GM12873 (cell line): ENCODE results near the gene LRP1-AS.

ENCODE experiments used
- CTCF ChIP-seq: IDR thresholded peaks from 2 replicates; pipeline ENCODE4 v1.5.1; 2012; ENCODE audit warnings: low read depth, mild to moderate bottlenecking, moderate library complexity, low read length, control low read depth; ENCODE audit not compliant: insufficient read depth; ENCODE audit errors: missing control alignments

The LRP1-AS gene

GRCh38 chr12:57096748-57097553 lies 50.5 kb downstream of the LRP1-AS start:
- TF ChIP-seq CTCF = no peak

GRCh38 chr12:57096099-57096572 lies 51.3 kb downstream of the LRP1-AS start:
- TF ChIP-seq CTCF = no peak

GRCh38 chr12:57095440-57095839 lies 52.0 kb downstream of the LRP1-AS start:
- TF ChIP-seq CTCF = no peak
